WTC11 (cell line): ENCODE data around the gene LMF1. TPM values are rescaled to one million over a fixed set of nuclear protein-coding genes. Genes with fewer than 3 reads are reported as not detected.

Source experiments
- ATAC-seq: fragments of 200-7000 bp; cut with Tn5 transposase; 2 replicates; pipeline ENCODE4 v1.10.0; 2021; ENCODE audit warnings: mild to moderate bottlenecking, moderate library complexity
- CTCF ChIA-PET: fragments of 300-600 bp; sonication (Branson Sonifier 250); formaldehyde crosslinking; loops from one replicate; lab custom pipeline; 2021; ENCODE audit warnings: antibody characterized with exemption; lab: Charles Lee
- POLR2A ChIA-PET: fragments of 350-600 bp; sonication (Branson Sonifier 250); formaldehyde crosslinking; loops from one replicate; lab custom pipeline; 2021; ENCODE audit warnings: antibody characterized with exemption; lab: Charles Lee
- DNase-seq: peaks from one replicate; pipeline ENCODE4 v3.0.0; 2021; ENCODE audit warnings: low spot score
- H3K27ac Mint-ChIP-seq: 2 replicates; pipeline ENCODE4 v1.8.0; 2021; ENCODE audit warnings: mixed read lengths
- H3K27me3 Mint-ChIP-seq: 2 replicates; pipeline ENCODE4 v1.8.0; 2021; ENCODE audit warnings: low read depth, mild to moderate bottlenecking, moderate library complexity, mixed read lengths
- H3K36me3 Mint-ChIP-seq: 2 replicates; pipeline ENCODE4 v1.8.0; 2021; ENCODE audit warnings: mixed read lengths
- H3K4me1 Mint-ChIP-seq: 2 replicates; pipeline ENCODE4 v1.8.0; 2022; ENCODE audit warnings: mixed read lengths
- H3K4me3 Mint-ChIP-seq: 2 replicates; pipeline ENCODE4 v1.8.0; 2021; ENCODE audit warnings: mild to moderate bottlenecking, moderate library complexity, mixed read lengths
- H3K9me3 Mint-ChIP-seq: 2 replicates; pipeline ENCODE4 v1.8.0; 2021; ENCODE audit warnings: mixed read lengths
- NR2C2 ChIP-seq: sonication (generic); formaldehyde crosslinking; IDR thresholded peaks from 2 replicates; pipeline ENCODE4 v1.8.0; 2022; ENCODE audit warnings: mild to moderate bottlenecking, missing genetic modification reagents
- TP53 ChIP-seq: sonication (generic); formaldehyde crosslinking; IDR thresholded peaks from 2 replicates; pipeline ENCODE4 v1.8.1; 2023; ENCODE audit warnings: mild to moderate bottlenecking, missing genetic modification reagents
- ZNF232 ChIP-seq: sonication (generic); formaldehyde crosslinking; IDR thresholded peaks from 2 replicates; pipeline ENCODE4 v1.8.0; 2022; ENCODE audit warnings: mild to moderate bottlenecking, missing genetic modification reagents
- ZNF416 ChIP-seq: fragments of 250-450 bp; sonication (Bioruptor Pico); IDR thresholded peaks from 2 replicates; pipeline ENCODE4 v1.9.0; 2021; ENCODE audit warnings: mild to moderate bottlenecking, inconsistent platforms
- total RNA-seq: library from RNA; stranded (reverse); gene quantifications from 3 replicates; pipeline ENCODE4 v1.2.3, GENCODE V29; 2021
- TF ChIP-seq, protein P1 (sequence below): sonication (generic); formaldehyde crosslinking; IDR thresholded peaks from 2 replicates; pipeline ENCODE4 v1.8.1; 2023; ENCODE audit warnings: mild to moderate bottlenecking, missing genetic modification reagents
- TF ChIP-seq, protein P2 (sequence below): sonication (generic); formaldehyde crosslinking; IDR thresholded peaks from 2 replicates; pipeline ENCODE4 v1.8.1; 2022; ENCODE audit warnings: mild to moderate bottlenecking, moderate library complexity, missing genetic modification reagents
- TF ChIP-seq, protein P3 (sequence below): fragments of 250-450 bp; sonication (Bioruptor Pico); IDR thresholded peaks from 2 replicates; pipeline ENCODE4 v2.1.2; 2022; ENCODE audit warnings: mild to moderate bottlenecking, moderate library complexity
- TF ChIP-seq, protein P4 (sequence below): sonication (generic); formaldehyde crosslinking; IDR thresholded peaks from 2 replicates; pipeline ENCODE4 v1.8.1; 2022; ENCODE audit warnings: low read depth, mild to moderate bottlenecking, moderate library complexity, missing genetic modification reagents, borderline replicate concordance
- TF ChIP-seq, protein P5 (sequence below): fragments of 250-450 bp; sonication (Bioruptor Pico); IDR thresholded peaks from 2 replicates; pipeline ENCODE4 v1.9.0; 2021; ENCODE audit warnings: moderate library complexity, mild to moderate bottlenecking, inconsistent platforms, borderline replicate concordance
- TF ChIP-seq, protein P6 (sequence below): sonication (generic); formaldehyde crosslinking; IDR thresholded peaks from 2 replicates; pipeline ENCODE4 v1.8.0; 2022; ENCODE audit warnings: missing genetic modification reagents
- TF ChIP-seq, protein P7 (sequence below): sonication (generic); formaldehyde crosslinking; IDR thresholded peaks from 2 replicates; pipeline ENCODE4 v1.8.0; 2022; ENCODE audit warnings: mild to moderate bottlenecking, missing genetic modification reagents

Gene LMF1
- total RNA-seq, 1 experiment from 2014 or later: 10.5 TPM

DNA sequence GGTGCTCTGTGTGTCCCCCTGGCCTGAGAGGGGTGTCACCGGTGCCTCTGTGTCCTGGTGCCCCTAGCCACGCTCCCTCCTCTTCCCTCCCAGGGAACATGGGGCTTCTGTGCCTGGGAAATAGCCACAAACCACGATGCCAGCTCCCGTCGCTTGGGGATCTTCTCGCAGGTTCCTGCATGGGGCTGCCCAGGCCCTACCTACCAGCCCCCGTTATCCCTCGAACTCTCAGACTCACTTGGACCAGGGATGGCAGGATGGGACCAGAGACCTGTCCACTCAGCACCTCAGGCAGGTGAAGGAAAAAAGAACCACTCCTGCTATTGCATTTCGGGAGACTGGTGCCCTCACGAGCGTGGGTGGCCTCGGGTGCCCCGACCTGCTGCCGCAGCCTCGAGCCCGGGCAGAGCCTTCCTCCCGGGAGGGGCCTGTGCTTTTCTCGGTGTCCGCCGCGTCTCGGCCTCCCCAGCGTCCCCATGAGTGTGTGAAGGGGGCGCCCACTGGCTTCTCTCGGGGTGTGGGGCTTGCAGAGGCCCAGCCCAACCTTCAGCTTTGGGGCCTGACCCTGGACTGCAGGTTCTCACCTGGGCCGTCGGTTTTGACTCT is 129.2 kb downstream of the LMF1 start:
- Mint-ChIP-seq H3K36me3 (peaks cover 4% of the 10 kb centered on the region), H3K27me3 (peaks cover 6% of the 10 kb centered on the region), H3K4me3 (no peak overlapping the region), H3K4me1 (peaks cover 2% of the 10 kb centered on the region; the same call in 1 of the 2 replicates), H3K9me3 (peaks cover 6% of the 10 kb centered on the region), H3K27ac (no peak overlapping the region)
- POLR2A ChIA-PET: no interaction called here
- CTCF ChIA-PET: no interaction called here
- ATAC-seq (no peak), DNase-seq (no peak)
- TF ChIP-seq, protein P1, sequence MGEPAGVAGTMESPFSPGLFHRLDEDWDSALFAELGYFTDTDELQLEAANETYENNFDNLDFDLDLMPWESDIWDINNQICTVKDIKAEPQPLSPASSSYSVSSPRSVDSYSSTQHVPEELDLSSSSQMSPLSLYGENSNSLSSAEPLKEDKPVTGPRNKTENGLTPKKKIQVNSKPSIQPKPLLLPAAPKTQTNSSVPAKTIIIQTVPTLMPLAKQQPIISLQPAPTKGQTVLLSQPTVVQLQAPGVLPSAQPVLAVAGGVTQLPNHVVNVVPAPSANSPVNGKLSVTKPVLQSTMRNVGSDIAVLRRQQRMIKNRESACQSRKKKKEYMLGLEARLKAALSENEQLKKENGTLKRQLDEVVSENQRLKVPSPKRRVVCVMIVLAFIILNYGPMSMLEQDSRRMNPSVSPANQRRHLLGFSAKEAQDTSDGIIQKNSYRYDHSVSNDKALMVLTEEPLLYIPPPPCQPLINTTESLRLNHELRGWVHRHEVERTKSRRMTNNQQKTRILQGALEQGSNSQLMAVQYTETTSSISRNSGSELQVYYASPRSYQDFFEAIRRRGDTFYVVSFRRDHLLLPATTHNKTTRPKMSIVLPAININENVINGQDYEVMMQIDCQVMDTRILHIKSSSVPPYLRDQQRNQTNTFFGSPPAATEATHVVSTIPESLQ (CRISPR knock-in tag): no peak
- TF ChIP-seq TP53 (CRISPR knock-in tag) (no peak), ZNF232 (no peak), ZNF416 (no peak), NR2C2 (no peak)
- TF ChIP-seq, protein P2, sequence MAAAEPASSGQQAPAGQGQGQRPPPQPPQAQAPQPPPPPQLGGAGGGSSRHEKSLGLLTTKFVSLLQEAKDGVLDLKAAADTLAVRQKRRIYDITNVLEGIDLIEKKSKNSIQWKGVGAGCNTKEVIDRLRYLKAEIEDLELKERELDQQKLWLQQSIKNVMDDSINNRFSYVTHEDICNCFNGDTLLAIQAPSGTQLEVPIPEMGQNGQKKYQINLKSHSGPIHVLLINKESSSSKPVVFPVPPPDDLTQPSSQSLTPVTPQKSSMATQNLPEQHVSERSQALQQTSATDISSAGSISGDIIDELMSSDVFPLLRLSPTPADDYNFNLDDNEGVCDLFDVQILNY (CRISPR knock-in tag): no peak
- TF ChIP-seq, protein P3, sequence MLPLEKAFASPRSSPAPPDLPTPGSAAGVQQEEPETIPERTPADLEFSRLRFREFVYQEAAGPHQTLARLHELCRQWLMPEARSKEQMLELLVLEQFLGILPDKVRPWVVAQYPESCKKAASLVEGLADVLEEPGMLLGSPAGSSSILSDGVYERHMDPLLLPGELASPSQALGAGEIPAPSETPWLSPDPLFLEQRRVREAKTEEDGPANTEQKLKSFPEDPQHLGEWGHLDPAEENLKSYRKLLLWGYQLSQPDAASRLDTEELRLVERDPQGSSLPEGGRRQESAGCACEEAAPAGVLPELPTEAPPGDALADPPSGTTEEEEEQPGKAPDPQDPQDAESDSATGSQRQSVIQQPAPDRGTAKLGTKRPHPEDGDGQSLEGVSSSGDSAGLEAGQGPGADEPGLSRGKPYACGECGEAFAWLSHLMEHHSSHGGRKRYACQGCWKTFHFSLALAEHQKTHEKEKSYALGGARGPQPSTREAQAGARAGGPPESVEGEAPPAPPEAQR (CRISPR knock-in tag): no peak
- TF ChIP-seq, protein P4, sequence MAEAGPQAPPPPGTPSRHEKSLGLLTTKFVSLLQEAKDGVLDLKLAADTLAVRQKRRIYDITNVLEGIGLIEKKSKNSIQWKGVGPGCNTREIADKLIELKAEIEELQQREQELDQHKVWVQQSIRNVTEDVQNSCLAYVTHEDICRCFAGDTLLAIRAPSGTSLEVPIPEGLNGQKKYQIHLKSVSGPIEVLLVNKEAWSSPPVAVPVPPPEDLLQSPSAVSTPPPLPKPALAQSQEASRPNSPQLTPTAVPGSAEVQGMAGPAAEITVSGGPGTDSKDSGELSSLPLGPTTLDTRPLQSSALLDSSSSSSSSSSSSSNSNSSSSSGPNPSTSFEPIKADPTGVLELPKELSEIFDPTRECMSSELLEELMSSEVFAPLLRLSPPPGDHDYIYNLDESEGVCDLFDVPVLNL (CRISPR knock-in tag): no peak
- TF ChIP-seq, protein P5, sequence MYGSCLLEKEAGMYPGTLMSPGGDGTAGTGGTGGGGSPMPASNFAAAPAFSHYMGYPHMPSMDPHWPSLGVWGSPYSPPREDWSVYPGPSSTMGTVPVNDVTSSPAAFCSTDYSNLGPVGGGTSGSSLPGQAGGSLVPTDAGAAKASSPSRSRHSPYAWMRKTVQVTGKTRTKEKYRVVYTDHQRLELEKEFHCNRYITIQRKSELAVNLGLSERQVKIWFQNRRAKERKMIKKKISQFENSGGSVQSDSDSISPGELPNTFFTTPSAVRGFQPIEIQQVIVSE (CRISPR knock-in tag): no peak
- TF ChIP-seq, protein P6, sequence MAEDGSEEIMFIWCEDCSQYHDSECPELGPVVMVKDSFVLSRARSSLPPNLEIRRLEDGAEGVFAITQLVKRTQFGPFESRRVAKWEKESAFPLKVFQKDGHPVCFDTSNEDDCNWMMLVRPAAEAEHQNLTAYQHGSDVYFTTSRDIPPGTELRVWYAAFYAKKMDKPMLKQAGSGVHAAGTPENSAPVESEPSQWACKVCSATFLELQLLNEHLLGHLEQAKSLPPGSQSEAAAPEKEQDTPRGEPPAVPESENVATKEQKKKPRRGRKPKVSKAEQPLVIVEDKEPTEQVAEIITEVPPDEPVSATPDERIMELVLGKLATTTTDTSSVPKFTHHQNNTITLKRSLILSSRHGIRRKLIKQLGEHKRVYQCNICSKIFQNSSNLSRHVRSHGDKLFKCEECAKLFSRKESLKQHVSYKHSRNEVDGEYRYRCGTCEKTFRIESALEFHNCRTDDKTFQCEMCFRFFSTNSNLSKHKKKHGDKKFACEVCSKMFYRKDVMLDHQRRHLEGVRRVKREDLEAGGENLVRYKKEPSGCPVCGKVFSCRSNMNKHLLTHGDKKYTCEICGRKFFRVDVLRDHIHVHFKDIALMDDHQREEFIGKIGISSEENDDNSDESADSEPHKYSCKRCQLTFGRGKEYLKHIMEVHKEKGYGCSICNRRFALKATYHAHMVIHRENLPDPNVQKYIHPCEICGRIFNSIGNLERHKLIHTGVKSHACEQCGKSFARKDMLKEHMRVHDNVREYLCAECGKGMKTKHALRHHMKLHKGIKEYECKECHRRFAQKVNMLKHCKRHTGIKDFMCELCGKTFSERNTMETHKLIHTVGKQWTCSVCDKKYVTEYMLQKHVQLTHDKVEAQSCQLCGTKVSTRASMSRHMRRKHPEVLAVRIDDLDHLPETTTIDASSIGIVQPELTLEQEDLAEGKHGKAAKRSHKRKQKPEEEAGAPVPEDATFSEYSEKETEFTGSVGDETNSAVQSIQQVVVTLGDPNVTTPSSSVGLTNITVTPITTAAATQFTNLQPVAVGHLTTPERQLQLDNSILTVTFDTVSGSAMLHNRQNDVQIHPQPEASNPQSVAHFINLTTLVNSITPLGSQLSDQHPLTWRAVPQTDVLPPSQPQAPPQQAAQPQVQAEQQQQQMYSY (CRISPR knock-in tag): no peak
- TF ChIP-seq, protein P7, sequence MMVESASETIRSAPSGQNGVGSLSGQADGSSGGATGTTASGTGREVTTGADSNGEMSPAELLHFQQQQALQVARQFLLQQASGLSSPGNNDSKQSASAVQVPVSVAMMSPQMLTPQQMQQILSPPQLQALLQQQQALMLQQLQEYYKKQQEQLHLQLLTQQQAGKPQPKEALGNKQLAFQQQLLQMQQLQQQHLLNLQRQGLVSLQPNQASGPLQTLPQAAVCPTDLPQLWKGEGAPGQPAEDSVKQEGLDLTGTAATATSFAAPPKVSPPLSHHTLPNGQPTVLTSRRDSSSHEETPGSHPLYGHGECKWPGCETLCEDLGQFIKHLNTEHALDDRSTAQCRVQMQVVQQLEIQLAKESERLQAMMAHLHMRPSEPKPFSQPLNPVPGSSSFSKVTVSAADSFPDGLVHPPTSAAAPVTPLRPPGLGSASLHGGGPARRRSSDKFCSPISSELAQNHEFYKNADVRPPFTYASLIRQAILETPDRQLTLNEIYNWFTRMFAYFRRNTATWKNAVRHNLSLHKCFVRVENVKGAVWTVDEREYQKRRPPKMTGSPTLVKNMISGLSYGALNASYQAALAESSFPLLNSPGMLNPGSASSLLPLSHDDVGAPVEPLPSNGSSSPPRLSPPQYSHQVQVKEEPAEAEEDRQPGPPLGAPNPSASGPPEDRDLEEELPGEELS (CRISPR knock-in tag): no peak
